HepG2 (cell line): ENCODE data around the gene CMTM1. TPM values are rescaled to one million over a fixed set of nuclear protein-coding genes. Genes with fewer than 3 reads are reported as not detected.

ENCODE experiments used
- ARNTL ChIP-seq: sonication (generic); formaldehyde crosslinking; IDR thresholded peaks from 2 replicates; pipeline ENCODE4 v1.4.0; 2020; ENCODE audit warnings: mild to moderate bottlenecking, missing genetic modification reagents
- GLI4 ChIP-seq: sonication (generic); formaldehyde crosslinking; IDR thresholded peaks from 2 replicates; pipeline ENCODE4 v1.5.1; 2020; ENCODE audit warnings: missing genetic modification reagents, mild to moderate bottlenecking, moderate library complexity, borderline replicate concordance
- GZF1 ChIP-seq: sonication (generic); formaldehyde crosslinking; IDR thresholded peaks from 2 replicates; pipeline ENCODE4 v1.5.1; 2020; ENCODE audit warnings: mild to moderate bottlenecking, missing genetic modification reagents
- HDAC1 ChIP-seq: sonication (generic); formaldehyde crosslinking; IDR thresholded peaks from 2 replicates; pipeline ENCODE4 v1.5.1; 2020; ENCODE audit warnings: mild to moderate bottlenecking, missing genetic modification reagents
- HOXA3 ChIP-seq: sonication (generic); formaldehyde crosslinking; IDR thresholded peaks from 2 replicates; pipeline ENCODE4 v1.5.0; 2020; ENCODE audit warnings: missing genetic modification reagents
- HOXA5 ChIP-seq: sonication (generic); formaldehyde crosslinking; IDR thresholded peaks from 2 replicates; pipeline ENCODE4 v1.4.0; 2020; ENCODE audit warnings: missing genetic modification reagents
- JUNB ChIP-seq: sonication (generic); formaldehyde crosslinking; IDR thresholded peaks from 2 replicates; pipeline ENCODE4 v1.8.0; 2022; ENCODE audit warnings: missing genetic modification reagents, mild to moderate bottlenecking, borderline replicate concordance
- KAT8 ChIP-seq: IDR thresholded peaks from 2 replicates; pipeline ENCODE4 v1.6.1; 2016; ENCODE audit warnings: missing genetic modification reagents, missing compliant biosample characterization
- MATR3 ChIP-seq: sonication (generic); formaldehyde crosslinking; IDR thresholded peaks from 2 replicates; pipeline ENCODE4 v1.4.0; 2020; ENCODE audit warnings: missing genetic modification reagents
- MEIS1 ChIP-seq: sonication (generic); formaldehyde crosslinking; IDR thresholded peaks from 2 replicates; pipeline ENCODE4 v1.9.0; 2021; ENCODE audit warnings: mild to moderate bottlenecking, missing genetic modification reagents, moderate library complexity, borderline replicate concordance
- PAF1 ChIP-seq: IDR thresholded peaks from 2 replicates; pipeline ENCODE4 v1.6.1; 2016; ENCODE audit warnings: missing genetic modification reagents, missing compliant biosample characterization
- POLR2AphosphoS2 ChIP-seq: IDR thresholded peaks from 2 replicates; pipeline ENCODE4 v1.6.1; 2011; ENCODE audit warnings: low read depth, low read length, improper control_type of control experiment
- SATB2 ChIP-seq: sonication (generic); formaldehyde crosslinking; IDR thresholded peaks from 2 replicates; pipeline ENCODE4 v1.5.0; 2020; ENCODE audit warnings: missing genetic modification reagents
- TMF1 ChIP-seq: sonication (generic); formaldehyde crosslinking; IDR thresholded peaks from 2 replicates; pipeline ENCODE4 v1.8.1; 2022; ENCODE audit warnings: low read depth, missing genetic modification reagents
- TP53 ChIP-seq: sonication (generic); formaldehyde crosslinking; conservative IDR thresholded peaks from 2 replicates; pipeline ENCODE4 v1.4.0; 2020; ENCODE audit warnings: missing genetic modification reagents
- YEATS2 ChIP-seq: sonication (generic); formaldehyde crosslinking; IDR thresholded peaks from 2 replicates; pipeline ENCODE4 v1.4.0; 2020; ENCODE audit warnings: missing genetic modification reagents, borderline replicate concordance
- ZFP36L1 ChIP-seq: sonication (generic); formaldehyde crosslinking; IDR thresholded peaks from 2 replicates; pipeline ENCODE4 v1.8.0; 2022; ENCODE audit warnings: mild to moderate bottlenecking, missing genetic modification reagents, moderate library complexity
- ZNF431 ChIP-seq: sonication (generic); formaldehyde crosslinking; IDR thresholded peaks from 2 replicates; pipeline ENCODE4 v1.9.0; 2022; ENCODE audit warnings: missing genetic modification reagents, low read depth, mild to moderate bottlenecking, borderline replicate concordance
- ZNF510 ChIP-seq: sonication (generic); formaldehyde crosslinking; IDR thresholded peaks from 2 replicates; pipeline ENCODE4 v1.4.0; 2020; ENCODE audit warnings: low read depth, mild to moderate bottlenecking, missing genetic modification reagents
- ZNF547 ChIP-seq: sonication (generic); formaldehyde crosslinking; IDR thresholded peaks from 2 replicates; pipeline ENCODE4 v1.5.1; 2020; ENCODE audit warnings: mild to moderate bottlenecking, missing genetic modification reagents
- ZNF552 ChIP-seq: sonication (generic); formaldehyde crosslinking; IDR thresholded peaks from 2 replicates; pipeline ENCODE4 v1.9.0; 2022; ENCODE audit warnings: missing genetic modification reagents, mild to moderate bottlenecking, borderline replicate concordance
- polyA plus RNA-seq, 8 experiments: library from polyadenylated mRNA; depleted of rRNA in 3 of 8; stranded (reverse) in 7 of 8; unstranded in 1 of 8; fragments of >200 nt; fragmentation: Illumina TruSeq in 4 of 8; extraction: Trizol in 4 of 8; gene quantifications; 2 replicates each; pipeline versions ENCODE4 v1.2.1 to v1.2.3, GENCODE V29; 2011 to 2016; ENCODE audit warnings: low read depth in 4 of 8, missing spikeins in 1 of 8, mixed read lengths in 1 of 8; ENCODE audit not compliant: insufficient read depth in 1 of 8
- total RNA-seq, 5 experiments: library from RNA; depleted of rRNA; stranded (reverse); fragments of >200 nt; fragmentation: Illumina TruSeq; extraction: Trizol; gene quantifications; 2 replicates each; pipeline ENCODE4 v1.2.3, GENCODE V29; 2016; ENCODE audit warnings: low read depth in 1 of 5
- TF ChIP-seq, protein P1 (sequence below): sonication (generic); formaldehyde crosslinking; IDR thresholded peaks from 2 replicates; pipeline ENCODE4 v1.4.0; 2020; ENCODE audit warnings: mild to moderate bottlenecking, missing genetic modification reagents
- TF ChIP-seq, protein P2 (sequence below): sonication (generic); formaldehyde crosslinking; IDR thresholded peaks from 2 replicates; pipeline ENCODE4 v1.4.0; 2020; ENCODE audit warnings: missing genetic modification reagents, low read depth, mild to moderate bottlenecking, borderline replicate concordance
- TF ChIP-seq, protein P3 (sequence below): sonication (generic); formaldehyde crosslinking; IDR thresholded peaks from 2 replicates; pipeline ENCODE4 v1.4.0; 2020; ENCODE audit warnings: missing genetic modification reagents

Gene CMTM1
- total and polyA plus RNA-seq, 2 of the 13 experiments (the other 11 are each of a cell fraction or from before 2014, with no cell fraction given): 1.7 to 2.9 TPM

DNA sequence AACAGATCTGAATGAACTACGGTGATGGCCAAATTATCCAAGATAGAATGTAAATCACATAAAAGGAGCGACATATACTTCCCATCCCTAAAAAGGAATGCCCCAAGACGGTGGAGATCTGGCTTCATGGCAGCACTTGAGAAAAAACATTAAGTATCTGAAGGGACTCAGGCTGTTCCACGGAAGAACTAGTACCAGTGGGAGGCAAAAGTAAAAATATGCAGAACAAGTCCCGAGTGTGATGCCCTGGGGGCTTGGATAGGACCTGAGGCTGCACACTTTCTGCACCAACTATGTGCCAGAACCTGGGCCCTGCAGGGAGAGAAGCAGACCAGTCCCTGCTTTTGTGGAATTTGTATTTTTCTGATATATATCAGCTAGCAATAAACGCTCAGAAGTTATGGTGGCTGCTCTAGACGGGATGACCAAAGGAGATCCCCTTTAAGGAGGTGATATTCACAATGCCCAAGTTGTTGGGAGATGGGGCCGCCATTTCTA lies 14.4 kb upstream of the CMTM1 start (continued):
- no peak for TF ChIP-seq HDAC1 (CRISPR knock-in tag)
- TF ChIP-seq KAT8 (CRISPR knock-in tag): no peak
- TF ChIP-seq ZNF552 (CRISPR knock-in tag): no peak
- TF ChIP-seq, protein P1, sequence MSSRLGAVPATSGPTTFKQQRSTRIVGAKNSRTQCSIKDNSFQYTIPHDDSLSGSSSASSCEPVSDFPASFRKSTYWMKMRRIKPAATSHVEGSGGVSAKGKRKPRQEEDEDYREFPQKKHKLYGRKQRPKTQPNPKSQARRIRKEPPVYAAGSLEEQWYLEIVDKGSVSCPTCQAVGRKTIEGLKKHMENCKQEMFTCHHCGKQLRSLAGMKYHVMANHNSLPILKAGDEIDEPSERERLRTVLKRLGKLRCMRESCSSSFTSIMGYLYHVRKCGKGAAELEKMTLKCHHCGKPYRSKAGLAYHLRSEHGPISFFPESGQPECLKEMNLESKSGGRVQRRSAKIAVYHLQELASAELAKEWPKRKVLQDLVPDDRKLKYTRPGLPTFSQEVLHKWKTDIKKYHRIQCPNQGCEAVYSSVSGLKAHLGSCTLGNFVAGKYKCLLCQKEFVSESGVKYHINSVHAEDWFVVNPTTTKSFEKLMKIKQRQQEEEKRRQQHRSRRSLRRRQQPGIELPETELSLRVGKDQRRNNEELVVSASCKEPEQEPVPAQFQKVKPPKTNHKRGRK (CRISPR knock-in tag): no peak
- TF ChIP-seq, protein P2, sequence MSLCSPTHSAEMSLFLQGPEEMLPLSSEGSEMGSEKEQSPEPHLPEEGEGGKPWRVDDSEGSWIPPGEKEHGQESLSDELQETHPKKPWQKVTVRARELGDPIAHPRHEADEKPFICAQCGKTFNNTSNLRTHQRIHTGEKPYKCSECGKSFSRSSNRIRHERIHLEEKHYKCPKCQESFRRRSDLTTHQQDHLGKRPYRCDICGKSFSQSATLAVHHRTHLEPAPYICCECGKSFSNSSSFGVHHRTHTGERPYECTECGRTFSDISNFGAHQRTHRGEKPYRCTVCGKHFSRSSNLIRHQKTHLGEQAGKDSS (CRISPR knock-in tag): 0 out of 2 replicates have a peak, but pooled peaks have one; percentile 6
- peak; percentile 2; the same call in 1 of the 2 replicates for TF ChIP-seq ZNF431 (CRISPR knock-in tag)
- 0 out of 2 replicates have a peak, but pooled peaks have one; percentile 7 for TF ChIP-seq ZNF510 (CRISPR knock-in tag)
- TF ChIP-seq YEATS2 (CRISPR knock-in tag): no peak
- TF ChIP-seq GZF1 (CRISPR knock-in tag): no peak
- no peak for TF ChIP-seq TMF1 (CRISPR knock-in tag)
- peak; percentile 1; the same call in 1 of the 2 replicates for TF ChIP-seq MEIS1 (CRISPR knock-in tag)
- TF ChIP-seq ZFP36L1 (CRISPR knock-in tag): peak; percentile 29; the same call in 1 of the 2 replicates
- TF ChIP-seq PAF1 (CRISPR knock-in tag): peak; percentile 77; the same call in 1 of the 2 replicates
- TF ChIP-seq TP53 (CRISPR knock-in tag): peak; percentile 40; the same call in 1 of the 2 replicates
- TF ChIP-seq ZNF547 (CRISPR knock-in tag): no peak
- TF ChIP-seq HOXA3 (CRISPR knock-in tag): no peak
- TF ChIP-seq, protein P3, sequence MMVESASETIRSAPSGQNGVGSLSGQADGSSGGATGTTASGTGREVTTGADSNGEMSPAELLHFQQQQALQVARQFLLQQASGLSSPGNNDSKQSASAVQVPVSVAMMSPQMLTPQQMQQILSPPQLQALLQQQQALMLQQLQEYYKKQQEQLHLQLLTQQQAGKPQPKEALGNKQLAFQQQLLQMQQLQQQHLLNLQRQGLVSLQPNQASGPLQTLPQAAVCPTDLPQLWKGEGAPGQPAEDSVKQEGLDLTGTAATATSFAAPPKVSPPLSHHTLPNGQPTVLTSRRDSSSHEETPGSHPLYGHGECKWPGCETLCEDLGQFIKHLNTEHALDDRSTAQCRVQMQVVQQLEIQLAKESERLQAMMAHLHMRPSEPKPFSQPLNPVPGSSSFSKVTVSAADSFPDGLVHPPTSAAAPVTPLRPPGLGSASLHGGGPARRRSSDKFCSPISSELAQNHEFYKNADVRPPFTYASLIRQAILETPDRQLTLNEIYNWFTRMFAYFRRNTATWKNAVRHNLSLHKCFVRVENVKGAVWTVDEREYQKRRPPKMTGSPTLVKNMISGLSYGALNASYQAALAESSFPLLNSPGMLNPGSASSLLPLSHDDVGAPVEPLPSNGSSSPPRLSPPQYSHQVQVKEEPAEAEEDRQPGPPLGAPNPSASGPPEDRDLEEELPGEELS (CRISPR knock-in tag): no peak
- TF ChIP-seq MATR3 (CRISPR knock-in tag): no peak
- TF ChIP-seq POLR2AphosphoS2: no peak
- no peak for TF ChIP-seq SATB2 (CRISPR knock-in tag)
- no peak for TF ChIP-seq HOXA5 (CRISPR knock-in tag)
- TF ChIP-seq JUNB (CRISPR knock-in tag): no peak
- TF ChIP-seq ARNTL: peak; percentile 67; the same call in 1 of the 2 replicates
- TF ChIP-seq GLI4: no peak
- TF ChIP-seq, all 625 proteins: peak for 18
